HepG2 (cell line): ENCODE data around the gene CTSA. TPM values are rescaled to one million over a fixed set of nuclear protein-coding genes. Genes with fewer than 3 reads are reported as not detected.

ENCODE experiments used
- ARNT ChIP-seq: fragments of 450-650 bp; IDR thresholded peaks from 2 replicates; pipeline ENCODE4 v1.6.1; 2017
- CBX1 ChIP-seq: IDR thresholded peaks from one replicate; pipeline ENCODE4 v1.6.1; 2016; ENCODE audit warnings: antibody characterized with exemption, low read depth
- HCFC1 ChIP-seq: fragments of 150-350 bp; IDR thresholded peaks from 2 replicates; pipeline ENCODE4 v1.6.1; 2014; ENCODE audit warnings: low read depth, low read length
- MEIS1 ChIP-seq: sonication (generic); formaldehyde crosslinking; IDR thresholded peaks from 2 replicates; pipeline ENCODE4 v1.9.0; 2021; ENCODE audit warnings: mild to moderate bottlenecking, missing genetic modification reagents, moderate library complexity, borderline replicate concordance
- MEIS2 ChIP-seq: sonication (generic); formaldehyde crosslinking; IDR thresholded peaks from 2 replicates; pipeline ENCODE4 v1.9.0; 2021; ENCODE audit warnings: mild to moderate bottlenecking, missing genetic modification reagents
- PBX3 ChIP-seq: sonication (generic); formaldehyde crosslinking; IDR thresholded peaks from 2 replicates; pipeline ENCODE4 v1.8.1; 2023; ENCODE audit warnings: missing genetic modification reagents, inconsistent platforms, borderline replicate concordance
- PHF5A ChIP-seq: IDR thresholded peaks from one replicate; pipeline ENCODE4 v1.6.1; 2018; ENCODE audit warnings: low read depth, missing genetic modification reagents; ENCODE audit not compliant: unreplicated experiment
- RCOR2 ChIP-seq: IDR thresholded peaks from 2 replicates; pipeline ENCODE4 v1.6.1; 2016; ENCODE audit warnings: missing biosample characterization, missing genetic modification reagents
- TBL1XR1 ChIP-seq: fragments of 150-350 bp; IDR thresholded peaks from 2 replicates; pipeline ENCODE4 v1.6.1; 2014; ENCODE audit warnings: borderline replicate concordance, low read length; ENCODE audit not compliant: partially characterized antibody
- TCF7L2 ChIP-seq: IDR thresholded peaks from 2 replicates; pipeline ENCODE4 v1.6.1; 2011; ENCODE audit warnings: mild to moderate bottlenecking, low read depth, low read length, moderate library complexity
- TEAD3 ChIP-seq: optimal IDR thresholded peaks from 2 replicates; pipeline ENCODE3; 2016; ENCODE audit warnings: borderline replicate concordance
- ZMAT5 ChIP-seq: sonication (generic); formaldehyde crosslinking; IDR thresholded peaks from 2 replicates; pipeline ENCODE4 v1.5.0; 2020; ENCODE audit warnings: mild to moderate bottlenecking, low read depth, missing genetic modification reagents, borderline replicate concordance
- ZNF121 ChIP-seq: sonication (generic); formaldehyde crosslinking; IDR thresholded peaks from 2 replicates; pipeline ENCODE4 v1.5.0; 2020; ENCODE audit warnings: mild to moderate bottlenecking, missing genetic modification reagents
- ZNF124 ChIP-seq: sonication (generic); formaldehyde crosslinking; IDR thresholded peaks from 2 replicates; pipeline ENCODE4 v1.4.0; 2020; ENCODE audit warnings: missing genetic modification reagents
- ZNF24 ChIP-seq: fragments of 450-650 bp; IDR thresholded peaks from 2 replicates; pipeline ENCODE4 v1.6.1; 2017; ENCODE audit warnings: antibody characterized with exemption, mild to moderate bottlenecking
- ZNF30 ChIP-seq: sonication (generic); formaldehyde crosslinking; IDR thresholded peaks from 2 replicates; pipeline ENCODE4 v1.5.0; 2020; ENCODE audit warnings: mild to moderate bottlenecking, missing genetic modification reagents
- ZNF350 ChIP-seq: sonication (generic); formaldehyde crosslinking; IDR thresholded peaks from 2 replicates; pipeline ENCODE4 v1.4.0; 2020; ENCODE audit warnings: mild to moderate bottlenecking, low read depth, missing genetic modification reagents, borderline replicate concordance
- ZNF432 ChIP-seq: sonication (generic); formaldehyde crosslinking; IDR thresholded peaks from 2 replicates; pipeline ENCODE4 v1.5.0; 2020; ENCODE audit warnings: missing genetic modification reagents, mild to moderate bottlenecking, borderline replicate concordance
- ZNF530 ChIP-seq: sonication (generic); formaldehyde crosslinking; IDR thresholded peaks from 2 replicates; pipeline ENCODE4 v1.5.0; 2020; ENCODE audit warnings: low read depth, mild to moderate bottlenecking, missing genetic modification reagents
- ZNF598 ChIP-seq: sonication (generic); formaldehyde crosslinking; IDR thresholded peaks from 2 replicates; pipeline ENCODE4 v1.5.1; 2020; ENCODE audit warnings: mild to moderate bottlenecking, missing genetic modification reagents, borderline replicate concordance
- ZNF629 ChIP-seq: sonication (generic); formaldehyde crosslinking; conservative IDR thresholded peaks from 2 replicates; pipeline ENCODE4 v1.5.0; 2020; ENCODE audit warnings: missing genetic modification reagents
- ZNF672 ChIP-seq: sonication (generic); formaldehyde crosslinking; IDR thresholded peaks from 2 replicates; pipeline ENCODE4 v1.8.1; 2022; ENCODE audit warnings: missing genetic modification reagents
- ZNF674 ChIP-seq: sonication (generic); formaldehyde crosslinking; IDR thresholded peaks from 2 replicates; pipeline ENCODE4 v1.5.0; 2020; ENCODE audit warnings: low read depth, mild to moderate bottlenecking, missing genetic modification reagents
- ZNF747 ChIP-seq: sonication (generic); formaldehyde crosslinking; IDR thresholded peaks from 2 replicates; pipeline ENCODE4 v1.8.1; 2023; ENCODE audit warnings: missing genetic modification reagents, mild to moderate bottlenecking, borderline replicate concordance
- polyA plus RNA-seq, 8 experiments: library from polyadenylated mRNA; depleted of rRNA in 3 of 8; stranded (reverse) in 7 of 8; unstranded in 1 of 8; fragments of >200 nt; fragmentation: Illumina TruSeq in 4 of 8; extraction: Trizol in 4 of 8; gene quantifications; 2 replicates each; pipeline versions ENCODE4 v1.2.1 to v1.2.3, GENCODE V29; 2011 to 2016; ENCODE audit warnings: low read depth in 4 of 8, missing spikeins in 1 of 8, mixed read lengths in 1 of 8; ENCODE audit not compliant: insufficient read depth in 1 of 8
- total RNA-seq, 5 experiments: library from RNA; depleted of rRNA; stranded (reverse); fragments of >200 nt; fragmentation: Illumina TruSeq; extraction: Trizol; gene quantifications; 2 replicates each; pipeline ENCODE4 v1.2.3, GENCODE V29; 2016; ENCODE audit warnings: low read depth in 1 of 5
- TF ChIP-seq, protein P1 (sequence below): IDR thresholded peaks from 2 replicates; pipeline ENCODE4 v1.6.1; 2018; ENCODE audit warnings: missing genetic modification reagents, mild to moderate bottlenecking, missing compliant biosample characterization
- TF ChIP-seq, protein P2 (sequence below): sonication (generic); formaldehyde crosslinking; IDR thresholded peaks from 2 replicates; pipeline ENCODE4 v1.5.1; 2020; ENCODE audit warnings: mild to moderate bottlenecking, missing genetic modification reagents

The CTSA gene
- total and polyA plus RNA-seq, 2 of the 13 experiments (the other 11 are each of a cell fraction or from before 2014, with no cell fraction given) = 202 to 231 TPM

DNA sequence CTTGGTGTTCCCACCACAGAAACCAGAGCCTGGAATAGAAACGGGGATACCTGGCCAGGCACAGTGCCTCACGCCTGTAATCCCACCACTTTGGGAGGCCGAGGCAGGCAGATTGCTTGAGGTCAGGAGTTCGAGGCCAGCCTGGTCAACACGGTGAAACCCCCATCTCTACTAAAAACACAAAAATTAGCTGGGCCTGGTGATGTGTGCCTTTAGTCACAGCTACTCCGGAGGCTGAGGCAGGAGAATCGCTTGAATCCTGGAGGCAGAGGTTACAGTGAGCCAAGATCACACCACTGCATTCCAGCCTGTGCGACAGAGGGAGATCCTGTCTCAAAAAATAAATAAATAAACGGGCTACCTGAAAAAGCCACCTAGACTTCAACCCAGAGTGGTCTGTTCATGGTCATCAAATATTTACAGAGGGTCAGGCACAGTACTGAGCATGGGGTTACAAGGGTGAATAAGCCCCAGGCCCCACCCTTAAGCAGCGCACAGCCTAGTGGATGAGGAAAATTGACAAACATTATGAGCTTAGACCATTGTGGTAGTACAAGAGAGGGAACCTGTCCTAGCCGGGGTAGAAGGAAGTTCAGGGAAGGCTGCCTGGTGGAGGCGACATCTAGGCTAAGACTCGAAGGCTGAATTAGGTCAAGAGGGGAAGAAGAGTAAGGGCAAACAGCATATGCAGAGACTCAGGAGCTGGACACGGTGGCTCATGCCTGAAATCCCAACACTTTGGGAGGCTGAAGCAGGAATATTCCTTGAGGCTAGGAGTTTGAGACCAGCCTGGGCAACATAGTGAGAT, 36.1 kb downstream of the CTSA start (continued):
- no peak for TF ChIP-seq CBX1
- TF ChIP-seq MEIS1 (CRISPR knock-in tag) = no peak
- TF ChIP-seq TBL1XR1 = peak; percentile 96
- TF ChIP-seq MEIS2 (CRISPR knock-in tag) = peak; percentile 80
- TF ChIP-seq ZNF598 = peak; percentile 84
- TF ChIP-seq TEAD3 (CRISPR knock-in tag) = peak; percentile 99
- TF ChIP-seq, protein P1, sequence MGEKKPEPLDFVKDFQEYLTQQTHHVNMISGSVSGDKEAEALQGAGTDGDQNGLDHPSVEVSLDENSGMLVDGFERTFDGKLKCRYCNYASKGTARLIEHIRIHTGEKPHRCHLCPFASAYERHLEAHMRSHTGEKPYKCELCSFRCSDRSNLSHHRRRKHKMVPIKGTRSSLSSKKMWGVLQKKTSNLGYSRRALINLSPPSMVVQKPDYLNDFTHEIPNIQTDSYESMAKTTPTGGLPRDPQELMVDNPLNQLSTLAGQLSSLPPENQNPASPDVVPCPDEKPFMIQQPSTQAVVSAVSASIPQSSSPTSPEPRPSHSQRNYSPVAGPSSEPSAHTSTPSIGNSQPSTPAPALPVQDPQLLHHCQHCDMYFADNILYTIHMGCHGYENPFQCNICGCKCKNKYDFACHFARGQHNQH = peak; percentile 97
- peak; percentile 98 for TF ChIP-seq RCOR2 (CRISPR knock-in tag)
- no peak for TF ChIP-seq ZNF24
- no peak for TF ChIP-seq ZNF672
- no peak for TF ChIP-seq ZNF530 (CRISPR knock-in tag)
- TF ChIP-seq ZNF124 (CRISPR knock-in tag) = peak; percentile 92
- peak; percentile 98 for TF ChIP-seq PHF5A
- peak; percentile 88 for TF ChIP-seq ZNF121 (CRISPR knock-in tag)
- TF ChIP-seq ZNF747 (CRISPR knock-in tag) = peak; percentile 96; the same call in 1 of the 2 replicates
- TF ChIP-seq ZMAT5 (CRISPR knock-in tag) = no peak
- TF ChIP-seq PBX3 (CRISPR knock-in tag) = no peak
- no peak for TF ChIP-seq ZNF674 (CRISPR knock-in tag)
- TF ChIP-seq ZNF432 (CRISPR knock-in tag) = no peak
- TF ChIP-seq ZNF629 (CRISPR knock-in tag) = no peak; the same call in 1 of the 2 replicates
- no peak for TF ChIP-seq TCF7L2
- TF ChIP-seq ZNF30 (CRISPR knock-in tag) = no peak
- TF ChIP-seq ZNF350 (CRISPR knock-in tag) = peak; percentile 90
- TF ChIP-seq HCFC1 = no peak
- TF ChIP-seq ARNT = no peak
- TF ChIP-seq, protein P2, sequence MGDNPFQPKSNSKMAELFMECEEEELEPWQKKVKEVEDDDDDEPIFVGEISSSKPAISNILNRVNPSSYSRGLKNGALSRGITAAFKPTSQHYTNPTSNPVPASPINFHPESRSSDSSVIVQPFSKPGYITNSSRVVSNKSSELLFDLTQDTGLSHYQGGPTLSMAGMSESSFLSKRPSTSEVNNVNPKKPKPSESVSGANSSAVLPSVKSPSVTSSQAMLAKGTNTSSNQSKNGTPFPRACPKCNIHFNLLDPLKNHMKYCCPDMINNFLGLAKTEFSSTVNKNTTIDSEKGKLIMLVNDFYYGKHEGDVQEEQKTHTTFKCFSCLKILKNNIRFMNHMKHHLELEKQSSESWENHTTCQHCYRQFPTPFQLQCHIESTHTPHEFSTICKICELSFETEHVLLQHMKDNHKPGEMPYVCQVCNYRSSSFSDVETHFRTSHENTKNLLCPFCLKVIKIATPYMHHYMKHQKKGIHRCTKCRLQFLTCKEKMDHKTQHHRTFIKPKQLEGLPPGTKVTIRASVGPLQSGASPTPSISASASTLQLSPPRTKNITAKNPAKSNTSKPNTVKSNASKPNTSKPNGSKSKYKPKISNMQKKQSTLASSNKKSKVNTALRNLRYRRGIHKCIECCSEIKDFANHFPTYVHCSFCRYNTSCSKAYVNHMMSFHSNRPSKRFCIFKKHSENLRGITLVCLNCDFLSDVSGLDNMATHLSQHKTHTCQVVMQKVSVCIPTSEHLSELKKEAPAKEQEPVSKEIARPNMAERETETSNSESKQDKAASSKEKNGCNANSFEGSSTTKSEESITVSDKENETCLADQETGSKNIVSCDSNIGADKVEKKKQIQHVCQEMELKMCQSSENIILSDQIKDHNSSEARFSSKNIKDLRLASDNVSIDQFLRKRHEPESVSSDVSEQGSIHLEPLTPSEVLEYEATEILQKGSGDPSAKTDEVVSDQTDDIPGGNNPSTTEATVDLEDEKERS (CRISPR knock-in tag) = peak; percentile 99
